Measurements from ENCODE around the gene MBNL1. TPM values are rescaled to one million over a fixed set of nuclear protein-coding genes. Genes with fewer than 3 reads are reported as not detected.

The MBNL1 gene
- total RNA-seq, 2 donors from 2014 or later = 149 to 191 TPM

GRCh38 chr3:152243721-152244516 lies 24.8 kb upstream of the MBNL1 start:
- no peaks in the 10 kb centered on the region for H3K36me3 ChIP-seq
- no peak for TF ChIP-seq CTCF (IDR thresholded peaks at IDR 0.05)
- H3K27me3 ChIP-seq = no peaks in the 10 kb centered on the region
- peak overlapping the region; percentile 50 for H3K27ac ChIP-seq
- intact Hi-C loops (cut with DNase I) = no loop called here
- H3K9me3 ChIP-seq = no peaks in the 10 kb centered on the region
- peak overlapping the region; percentile 9 for H3K4me3 ChIP-seq
- H3K4me1 ChIP-seq = no peaks in the 10 kb centered on the region
- DNase-seq = no peak
- peak overlapping the region in 1 of 2 donors; percentile 13 for H3K9ac ChIP-seq (ENCODE audit: low read depth in 2 of 2, low read length in 2 of 2)

- Histone ChIP-seq H3K9ac (ENCODE audit: low read depth in 2 of 2, low read length in 2 of 2) (no peak overlapping the region), H3K4me3 (peak overlapping the region; percentile 9), H3K4me1 (no peaks in the 10 kb centered on the region), H3K27ac (peak overlapping the region; percentile 50), H3K36me3 (no peaks in the 10 kb centered on the region), H3K9me3 (no peaks in the 10 kb centered on the region), H3K27me3 (no peaks in the 10 kb centered on the region)
- no peak for TF ChIP-seq CTCF (IDR thresholded peaks at IDR 0.05)
- intact Hi-C loops (cut with DNase I) = no loop called here
- no peak for DNase-seq
Observed at GRCh38 chr3:152244517-152244888, 24.2 kb upstream of the MBNL1 start.

- TF ChIP-seq CTCF (IDR thresholded peaks at IDR 0.05) = no peak
- H3K4me1 ChIP-seq = no peaks in the 10 kb centered on the region
- H3K9me3 ChIP-seq = no peaks in the 10 kb centered on the region
- intact Hi-C loops (cut with DNase I) = no loop called here
- peak overlapping the region; percentile 4 for H3K4me3 ChIP-seq
- H3K27me3 ChIP-seq = no peaks in the 10 kb centered on the region
- DNase-seq = no peak
- H3K27ac ChIP-seq = no peak overlapping the region
- H3K36me3 ChIP-seq = no peaks in the 10 kb centered on the region
- no peak overlapping the region for H3K9ac ChIP-seq (ENCODE audit: low read depth in 2 of 2, low read length in 2 of 2)
Observed at GRCh38 chr3:152245498-152246170, 23.1 kb upstream of the MBNL1 start.

GRCh38 chr3:152251916-152252315 lies 16.8 kb upstream of the MBNL1 start:
- Histone ChIP-seq H3K27ac (no peak overlapping the region), H3K9me3 (no peaks in the 10 kb centered on the region), H3K27me3 (no peaks in the 10 kb centered on the region), H3K9ac (ENCODE audit: low read depth in 2 of 2, low read length in 2 of 2) (no peak overlapping the region), H3K36me3 (no peaks in the 10 kb centered on the region), H3K4me3 (no peak overlapping the region), H3K4me1 (no peaks in the 10 kb centered on the region)
- no peak for DNase-seq
- no peak for TF ChIP-seq CTCF (IDR thresholded peaks at IDR 0.05)
- intact Hi-C loops (cut with DNase I) = no loop called here

- no peak for TF ChIP-seq CTCF (IDR thresholded peaks at IDR 0.05)
- Histone ChIP-seq H3K36me3 (no peaks in the 10 kb centered on the region), H3K27me3 (no peaks in the 10 kb centered on the region), H3K9me3 (no peaks in the 10 kb centered on the region), H3K4me1 (no peaks in the 10 kb centered on the region), H3K9ac (ENCODE audit: low read depth in 2 of 2, low read length in 2 of 2) (no peak overlapping the region), H3K4me3 (no peak overlapping the region), H3K27ac (no peak overlapping the region)
- intact Hi-C loops (cut with DNase I) = no loop called here
- DNase-seq = no peak
Observed at GRCh38 chr3:152252755-152253154, 16.0 kb upstream of the MBNL1 start.
